ENCODE data around the gene RNF113B. TPM values are rescaled to one million over a fixed set of nuclear protein-coding genes. Genes with fewer than 3 reads are reported as not detected.

RNF113B gene
- total and polyA plus RNA-seq, 2 experiments from 2014 or later, result 0.19 TPM; not detected in 1

GRCh38 chr13:98216135-98216565 lies 39.1 kb upstream of the RNF113B start (continued):
- TF ChIP-seq NANOG (IDR thresholded peaks at IDR 0.05; ENCODE audit: borderline replicate concordance) (no peak), CREB1 (CRISPR knock-in tag; IDR thresholded peaks at IDR 0.05; ENCODE audit: low read depth) (no peak), EZH2phosphoT487 (IDR thresholded peaks at IDR 0.05; ENCODE audit: unreplicated experiment) (no peak), JUNB (IDR thresholded peaks at IDR 0.05; ENCODE audit: unreplicated experiment) (no peak), REST (IDR thresholded peaks at IDR 0.05; ENCODE audit: unreplicated experiment) (no peak)

GRCh38 chr13:98215508-98215907 lies 38.4 kb upstream of the RNF113B start:
- DNase-seq (ENCODE audit: low spot score), result no peak
- H3K4me2 ChIP-seq, result no peak overlapping the region
- H3K9me2 ChIP-seq (ENCODE audit: insufficient read depth), result no peaks in the 10 kb centered on the region
- peaks cover 14% of the 10 kb centered on the region for H3K4me1 ChIP-seq (ENCODE audit: insufficient read depth)
- H3K9me3 Mint-ChIP-seq, result peaks cover 21% of the 10 kb centered on the region
- peaks cover 70% of the 10 kb centered on the region for H3K79me2 ChIP-seq (replicated peaks; ENCODE audit: insufficient read depth)
- H3K27me3 ChIP-seq (ENCODE audit: insufficient read depth), result no peaks in the 10 kb centered on the region
- no peak overlapping the region for H2AFZ ChIP-seq
- TF ChIP-seq NANOG (IDR thresholded peaks at IDR 0.05; ENCODE audit: borderline replicate concordance) (no peak), ZNF331 (CRISPR knock-in tag; IDR thresholded peaks at IDR 0.05; ENCODE audit: low read depth) (no peak)
- TF ChIP-seq, protein P1, sequence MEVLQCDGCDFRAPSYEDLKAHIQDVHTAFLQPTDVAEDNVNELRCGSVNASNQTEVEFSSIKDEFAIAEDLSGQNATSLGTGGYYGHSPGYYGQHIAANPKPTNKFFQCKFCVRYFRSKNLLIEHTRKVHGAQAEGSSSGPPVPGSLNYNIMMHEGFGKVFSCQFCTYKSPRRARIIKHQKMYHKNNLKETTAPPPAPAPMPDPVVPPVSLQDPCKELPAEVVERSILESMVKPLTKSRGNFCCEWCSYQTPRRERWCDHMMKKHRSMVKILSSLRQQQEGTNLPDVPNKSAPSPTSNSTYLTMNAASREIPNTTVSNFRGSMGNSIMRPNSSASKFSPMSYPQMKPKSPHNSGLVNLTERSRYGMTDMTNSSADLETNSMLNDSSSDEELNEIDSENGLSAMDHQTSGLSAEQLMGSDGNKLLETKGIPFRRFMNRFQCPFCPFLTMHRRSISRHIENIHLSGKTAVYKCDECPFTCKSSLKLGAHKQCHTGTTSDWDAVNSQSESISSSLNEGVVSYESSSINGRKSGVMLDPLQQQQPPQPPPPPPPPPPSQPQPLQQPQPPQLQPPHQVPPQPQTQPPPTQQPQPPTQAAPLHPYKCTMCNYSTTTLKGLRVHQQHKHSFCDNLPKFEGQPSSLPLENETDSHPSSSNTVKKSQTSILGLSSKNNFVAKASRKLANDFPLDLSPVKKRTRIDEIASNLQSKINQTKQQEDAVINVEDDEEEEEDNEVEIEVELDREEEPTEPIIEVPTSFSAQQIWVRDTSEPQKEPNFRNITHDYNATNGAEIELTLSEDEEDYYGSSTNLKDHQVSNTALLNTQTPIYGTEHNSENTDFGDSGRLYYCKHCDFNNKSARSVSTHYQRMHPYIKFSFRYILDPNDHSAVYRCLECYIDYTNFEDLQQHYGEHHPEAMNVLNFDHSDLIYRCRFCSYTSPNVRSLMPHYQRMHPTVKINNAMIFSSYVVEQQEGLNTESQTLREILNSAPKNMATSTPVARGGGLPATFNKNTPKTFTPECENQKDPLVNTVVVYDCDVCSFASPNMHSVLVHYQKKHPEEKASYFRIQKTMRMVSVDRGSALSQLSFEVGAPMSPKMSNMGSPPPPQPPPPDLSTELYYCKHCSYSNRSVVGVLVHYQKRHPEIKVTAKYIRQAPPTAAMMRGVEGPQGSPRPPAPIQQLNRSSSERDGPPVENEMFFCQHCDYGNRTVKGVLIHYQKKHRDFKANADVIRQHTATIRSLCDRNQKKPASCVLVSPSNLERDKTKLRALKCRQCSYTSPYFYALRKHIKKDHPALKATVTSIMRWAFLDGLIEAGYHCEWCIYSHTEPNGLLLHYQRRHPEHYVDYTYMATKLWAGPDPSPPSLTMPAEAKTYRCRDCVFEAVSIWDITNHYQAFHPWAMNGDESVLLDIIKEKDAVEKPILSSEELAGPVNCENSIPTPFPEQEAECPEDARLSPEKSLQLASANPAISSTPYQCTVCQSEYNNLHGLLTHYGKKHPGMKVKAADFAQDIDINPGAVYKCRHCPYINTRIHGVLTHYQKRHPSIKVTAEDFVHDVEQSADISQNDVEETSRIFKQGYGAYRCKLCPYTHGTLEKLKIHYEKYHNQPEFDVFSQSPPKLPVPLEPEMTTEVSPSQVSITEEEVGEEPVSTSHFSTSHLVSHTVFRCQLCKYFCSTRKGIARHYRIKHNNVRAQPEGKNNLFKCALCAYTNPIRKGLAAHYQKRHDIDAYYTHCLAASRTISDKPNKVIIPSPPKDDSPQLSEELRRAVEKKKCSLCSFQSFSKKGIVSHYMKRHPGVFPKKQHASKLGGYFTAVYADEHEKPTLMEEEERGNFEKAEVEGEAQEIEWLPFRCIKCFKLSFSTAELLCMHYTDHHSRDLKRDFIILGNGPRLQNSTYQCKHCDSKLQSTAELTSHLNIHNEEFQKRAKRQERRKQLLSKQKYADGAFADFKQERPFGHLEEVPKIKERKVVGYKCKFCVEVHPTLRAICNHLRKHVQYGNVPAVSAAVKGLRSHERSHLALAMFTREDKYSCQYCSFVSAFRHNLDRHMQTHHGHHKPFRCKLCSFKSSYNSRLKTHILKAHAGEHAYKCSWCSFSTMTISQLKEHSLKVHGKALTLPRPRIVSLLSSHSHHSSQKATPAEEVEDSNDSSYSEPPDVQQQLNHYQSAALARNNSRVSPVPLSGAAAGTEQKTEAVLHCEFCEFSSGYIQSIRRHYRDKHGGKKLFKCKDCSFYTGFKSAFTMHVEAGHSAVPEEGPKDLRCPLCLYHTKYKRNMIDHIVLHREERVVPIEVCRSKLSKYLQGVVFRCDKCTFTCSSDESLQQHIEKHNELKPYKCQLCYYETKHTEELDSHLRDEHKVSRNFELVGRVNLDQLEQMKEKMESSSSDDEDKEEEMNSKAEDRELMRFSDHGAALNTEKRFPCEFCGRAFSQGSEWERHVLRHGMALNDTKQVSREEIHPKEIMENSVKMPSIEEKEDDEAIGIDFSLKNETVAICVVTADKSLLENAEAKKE (CRISPR knock-in tag; IDR thresholded peaks at IDR 0.05), result no peak
- no peak overlapping the region for H3K27ac ChIP-seq (ENCODE audit: low read depth)
- peaks cover 41% of the 10 kb centered on the region for H3K4me1 Mint-ChIP-seq
- ATAC-seq, result no peak
- H3K36me3 ChIP-seq (ENCODE audit: insufficient read depth), result peaks cover 6% of the 10 kb centered on the region; the same call in 1 of the 2 replicates
- no peak overlapping the region for H3K27ac Mint-ChIP-seq
- no peak overlapping the region for H3K4me3 Mint-ChIP-seq
- H3K27me3 Mint-ChIP-seq (ENCODE audit: insufficient read depth, low read depth, poor library complexity), result peaks cover 9% of the 10 kb centered on the region
- peaks cover 36% of the 10 kb centered on the region for H3K36me3 Mint-ChIP-seq (ENCODE audit: low read depth)
- no peak overlapping the region for H3K4me3 ChIP-seq
- no peaks in the 10 kb centered on the region; the same call in 1 of the 2 replicates for H4K20me1 ChIP-seq (replicated peaks; ENCODE audit: insufficient read depth)
- 0 out of 2 replicates have a peak, but pooled peaks cover 3% of the 10 kb centered on the region for H3F3A ChIP-seq (replicated peaks; ENCODE audit: low read depth)
